Stomach (tissue), 9 donors: Measurements from ENCODE around the gene TCF7. TPM values are rescaled to one million over a fixed set of nuclear protein-coding genes. Genes with fewer than 3 reads are reported as not detected.

ENCODE experiments used
- DNase-seq, 2 donors: peaks; one replicate each; pipeline versions ENCODE4 v3.0.0 to v3.0.0-alpha.2; 2013 to 2019
- H3K27ac ChIP-seq, 5 donors: fragments of 200-600 bp in 4 of 5; sonication (generic) in 4 of 5; one replicate each; pipeline ENCODE4 v1.5.1; 2013 to 2019; ENCODE audit warnings: mild to moderate bottlenecking in 1 of 5, moderate library complexity in 1 of 5
- H3K27me3 ChIP-seq, 3 donors: fragments of 200-600 bp; sonication (generic); one replicate each; pipeline ENCODE4 v1.5.1; 2017 to 2019; ENCODE audit warnings: mixed run types in 1 of 3
- H3K36me3 ChIP-seq, 4 donors: fragments of 200-600 bp; sonication (generic); 1 replicate in 3 of 4; 2 replicates in 1 of 4; pipeline ENCODE4 v1.5.1; 2016 to 2019
- H3K4me1 ChIP-seq, 4 donors: fragments of 200-600 bp; sonication (generic); one replicate each; pipeline ENCODE4 v1.5.1; 2016 to 2019
- H3K4me3 ChIP-seq, 4 donors: fragments of 200-600 bp; sonication (generic) in 3 of 4; one replicate each; pipeline ENCODE4 v1.5.1; 2016 to 2019; ENCODE audit warnings: mild to moderate bottlenecking in 1 of 4
- H3K9me3 ChIP-seq, 4 donors: fragments of 200-600 bp; sonication (generic); one replicate each; pipeline ENCODE4 v1.5.1; 2016 to 2019
- CTCF ChIP-seq, 7 experiments: fragments of 450-650 bp in 4 of 7; fragments of 200-600 bp in 3 of 7; sonication (generic) in 3 of 7; IDR thresholded peaks; one replicate each; pipeline ENCODE4 v1.5.1; 2016 to 2019; ENCODE audit warnings: antibody characterized with exemption in 7 of 7, control low read depth in 2 of 7, mild to moderate bottlenecking in 1 of 7
- EP300 ChIP-seq: sonication (generic); formaldehyde crosslinking; IDR thresholded peaks from one replicate; pipeline ENCODE4 v1.6.1; 2017; ENCODE audit warnings: antibody characterized with exemption
- POLR2A ChIP-seq, 4 donors: fragments of 450-650 bp; IDR thresholded peaks; one replicate each; pipeline ENCODE4 v1.6.1; 2016; ENCODE audit warnings: antibody characterized with exemption in 4 of 4, control low read depth in 2 of 4, mild to moderate bottlenecking in 1 of 4, moderate library complexity in 1 of 4
- POLR2AphosphoS5 ChIP-seq, 3 donors: sonication (generic); formaldehyde crosslinking; IDR thresholded peaks; one replicate each; pipeline ENCODE4 v1.6.1; 2016; ENCODE audit warnings: antibody characterized with exemption in 3 of 3
- WGBS, 5 donors: extraction: QIAGEN DNeasy Blood & Tissue Kit in 3 of 5; methylation state at CpG; one replicate each; pipeline versions ENCODE4 v1.1.5 to v1.1.7; 2013 to 2018; 5-methylcytosine and 5-hydroxymethylcytosine counted together
- intact Hi-C: fragments of 100-400 bp; cut with DNase I; formaldehyde crosslinking; loops from one replicate; pipeline ENCODE4 v1.15.1; 2023; ENCODE audit warnings: low total_unique reads
- polyA plus RNA-seq, 3 donors: library from polyadenylated mRNA; stranded (reverse); fragments of 200-250 nt; gene quantifications; one replicate each; pipeline ENCODE4 v1.2.3, GENCODE V29; 2013
- total RNA-seq, 5 donors: library from RNA; depleted of rRNA; stranded (reverse); fragments of >200 nt; gene quantifications; one replicate each; pipeline versions ENCODE4 v1.1.0 to v1.2.3, GENCODE V29; 2014 to 2016
- donor health status: healthy with polysubstance abuse.
- donor health status: Bipolar disorder and iron deficiency.
- donor health status: healthy.

The TCF7 gene
- total and polyA plus RNA-seq, 8 donors: 3.7 to 13.3 (median 5.4) TPM; not detected in 1

GRCh38 chr5:134097211-134097749 lies 17.2 kb upstream of the TCF7 start:
- peaks cover 8 to 51% (median 26%) of the 10 kb centered on the region in 4 donors for H3K4me1 ChIP-seq
- intact Hi-C loops: no loop called here

GRCh38 chr5:134098690-134099089 lies 15.8 kb upstream of the TCF7 start:
- H3K27me3 ChIP-seq: no peaks in the 10 kb centered on the region
- intact Hi-C loops: no loop called here
- WGBS, 5 donors: 68 to 77% (median 75%) methylated on average over 5 of the region's 5 CpGs
- no peaks in the 10 kb centered on the region for H3K9me3 ChIP-seq
- TF ChIP-seq POLR2A (IDR thresholded peaks at IDR 0.05) (no peak), POLR2AphosphoS5 (IDR thresholded peaks at IDR 0.05) (no peak), EP300 (no peak), CTCF (IDR thresholded peaks at IDR 0.05) (no peak)
- H3K4me3 ChIP-seq: no peak overlapping the region
- peaks cover 3 to 47% (median 25%) of the 10 kb centered on the region in 4 donors for H3K4me1 ChIP-seq
- peak overlapping the region in 1 of 5 donors; percentile 14 for H3K27ac ChIP-seq
- no peak for DNase-seq
- H3K36me3 ChIP-seq: no peaks in the 10 kb centered on the region

More at GRCh38 chr5:134097211-134097749, 17.2 kb upstream of the TCF7 start:
- Histone ChIP-seq H3K27ac (no peak overlapping the region), H3K36me3 (no peaks in the 10 kb centered on the region), H3K4me3 (no peak overlapping the region), H3K9me3 (no peaks in the 10 kb centered on the region), H3K27me3 (no peaks in the 10 kb centered on the region)
- 81 to 90% (median 86%) methylated on average over 7 of the region's 7 CpGs for WGBS, 5 donors
- TF ChIP-seq EP300: no peak
- no peak for TF ChIP-seq CTCF (IDR thresholded peaks at IDR 0.05)
- no peak for TF ChIP-seq POLR2AphosphoS5 (IDR thresholded peaks at IDR 0.05)
- no peak for TF ChIP-seq POLR2A (IDR thresholded peaks at IDR 0.05)
- no peak for DNase-seq

- peak overlapping the region in 1 of 5 donors; percentile 23 for H3K27ac ChIP-seq
- H3K27me3 ChIP-seq: no peaks in the 10 kb centered on the region
- H3K9me3 ChIP-seq: no peaks in the 10 kb centered on the region
- no peaks in the 10 kb centered on the region for H3K36me3 ChIP-seq
- TF ChIP-seq POLR2AphosphoS5 (IDR thresholded peaks at IDR 0.05) (no peak), POLR2A (IDR thresholded peaks at IDR 0.05) (no peak), CTCF (IDR thresholded peaks at IDR 0.05) (no peak), EP300 (no peak)
- peaks cover 0 to 40% (median 22%) of the 10 kb centered on the region in 4 donors for H3K4me1 ChIP-seq
- 65 to 80% (median 75%) methylated on average over 11 of the region's 11 CpGs for WGBS, 5 donors
- intact Hi-C loops: no loop called here
- peak in 1 of 2 donors; percentile 34 for DNase-seq
- H3K4me3 ChIP-seq: no peak overlapping the region
These were observed 15.1 kb upstream of the TCF7 start for GRCh38 chr5:134099288-134099872.

- peaks cover 0 to 35% (median 19%) of the 10 kb centered on the region in 4 donors for H3K4me1 ChIP-seq
- H3K36me3 ChIP-seq: no peaks in the 10 kb centered on the region
- intact Hi-C loops: loop anchor here (5.0 kb wide), 1 partner anchor 37 kb away; no protein-coding TSS in a partner anchor
- no peaks in the 10 kb centered on the region for H3K9me3 ChIP-seq
- H3K27me3 ChIP-seq: no peaks in the 10 kb centered on the region
- no peak overlapping the region for H3K4me3 ChIP-seq
- no peak for TF ChIP-seq POLR2AphosphoS5 (IDR thresholded peaks at IDR 0.05)
- DNase-seq: no peak
- 88 to 97% (median 95%) methylated on average over 2 of the region's 2 CpGs for WGBS, 5 donors
- peak overlapping the region in 2 of 5 donors; percentile 23 to 29 for H3K27ac ChIP-seq
These were observed 14.6 kb upstream of the TCF7 start for GRCh38 chr5:134099939-134100282.
